NCI-H446 treated with DMSO at 0.1 percent for 48 hours (cell line): ENCODE results near the gene NME3.
"Not testable (repeated sequence)": the region's sequence is repeated elsewhere in the genome, so short reads cannot be mapped to it uniquely, and the experiment has no call there.

Source experiments
- DNase-seq: peaks from one replicate; lab custom pipeline; 2025; lab: John Stamatoyannopoulos, UW

The NME3 gene

GRCh38 chr16:1747934-1748333 lies 23.4 kb downstream of the NME3 start:
- DNase-seq = no peak

GRCh38 chr16:1746693-1747195 lies 24.6 kb downstream of the NME3 start:
- DNase-seq = no peak

GRCh38 chr16:1745900-1746692 lies 25.2 kb downstream of the NME3 start:
- DNase-seq = no peak

- no peak for DNase-seq
Measured at GRCh38 chr16:1745181-1745899, 26.0 kb downstream of the NME3 start.

GRCh38 chr16:1744338-1744840 lies 27.0 kb downstream of the NME3 start:
- no peak for DNase-seq

- no peak for DNase-seq
Measured at GRCh38 chr16:1743376-1744337, 27.7 kb downstream of the NME3 start.

GRCh38 chr16:1741553-1742165 lies 29.7 kb downstream of the NME3 start:
- DNase-seq = no peak

GRCh38 chr16:1740781-1741490 lies 30.4 kb downstream of the NME3 start:
- no peak for DNase-seq

- DNase-seq = no peak
Measured at GRCh38 chr16:1740234-1740633, 31.1 kb downstream of the NME3 start.

GRCh38 chr16:1734816-1735215 lies 36.5 kb downstream of the NME3 start:
- DNase-seq = no peak

GRCh38 chr16:1734123-1734522 lies 37.2 kb downstream of the NME3 start:
- no peak for DNase-seq

- DNase-seq = not testable (repeated sequence)
Measured at GRCh38 chr16:1732551-1732987, 38.8 kb downstream of the NME3 start.

GRCh38 chr16:1732071-1732470 lies 39.3 kb downstream of the NME3 start:
- no peak for DNase-seq

- DNase-seq = no peak
Measured at GRCh38 chr16:1731603-1732002, 39.7 kb downstream of the NME3 start.

- DNase-seq = no peak
Measured at GRCh38 chr16:1731073-1731472, 40.3 kb downstream of the NME3 start.

GRCh38 chr16:1729445-1729844 lies 41.9 kb downstream of the NME3 start:
- no peak for DNase-seq

- no peak for DNase-seq
Measured at GRCh38 chr16:1729026-1729425, 42.3 kb downstream of the NME3 start.

- no peak for DNase-seq
Measured at GRCh38 chr16:1727651-1728624, 43.4 kb downstream of the NME3 start.

GRCh38 chr16:1726661-1727502 lies 44.5 kb downstream of the NME3 start:
- DNase-seq = no peak
